Measurements from ENCODE around the gene KLHL2. TPM values are rescaled to one million over a fixed set of nuclear protein-coding genes. Genes with fewer than 3 reads are reported as not detected.
A peak's percentile ranks its signal among the peaks of the same experiment; 100 is the strongest.
"Not testable (repeated sequence)": the region's sequence is repeated elsewhere in the genome, so short reads cannot be mapped to it uniquely, and the experiment has no call there.

Gene KLHL2
- total RNA-seq, 1 donor from 2014 or later = 28.2 TPM

DNA sequence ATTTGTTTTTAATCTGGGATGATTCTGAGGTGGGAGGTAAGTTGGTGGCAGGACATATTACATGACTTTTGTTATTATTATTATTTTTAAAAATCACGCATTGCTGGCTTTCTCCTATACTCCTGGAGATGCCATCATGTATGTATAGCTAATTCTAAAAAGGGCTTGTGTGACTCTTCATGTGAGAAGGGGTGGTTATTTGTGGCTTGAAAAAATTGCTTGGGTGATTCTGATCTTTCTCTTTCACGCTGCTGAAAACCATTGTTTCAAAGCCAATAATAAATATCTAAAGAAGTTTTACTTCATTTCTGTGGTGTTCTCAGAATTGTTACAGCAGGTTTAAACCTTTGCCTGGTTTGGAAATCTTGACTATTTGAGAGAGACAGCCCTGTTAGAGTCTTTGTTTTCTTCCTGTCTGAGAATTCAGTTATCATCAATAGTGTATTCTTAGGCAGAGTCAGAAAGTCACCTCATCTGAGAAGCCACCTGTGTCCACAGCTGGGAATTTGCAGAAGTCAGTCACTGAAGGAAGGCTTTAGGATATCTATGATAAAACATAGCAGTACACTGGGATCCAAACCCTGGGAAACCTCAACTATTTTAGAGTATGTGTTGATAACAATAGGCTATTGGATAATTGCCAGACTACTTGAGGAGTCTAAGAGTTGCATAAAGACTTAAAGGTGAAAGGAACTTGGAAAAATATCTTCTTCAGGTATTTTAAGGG, 8.6 kb downstream of the KLHL2 start:
- Histone ChIP-seq H3K4me1 (ENCODE audit: insufficient read depth, low read length) (peaks cover 13% of the 10 kb centered on the region), H3K27ac (ENCODE audit: low read depth, low read length) (peak overlapping the region; percentile 33), H3K79me2 (ENCODE audit: insufficient read depth, low read length) (peaks cover 18% of the 10 kb centered on the region), H3K4me2 (ENCODE audit: low read length) (peak overlapping the region; percentile 19)
- not testable (repeated sequence) for FAIRE-seq; H3K36me3 ChIP-seq (ENCODE audit: insufficient read depth, low read length); H4K20me1 ChIP-seq (ENCODE audit: insufficient read depth, low read length); H3K4me3 ChIP-seq (ENCODE audit: insufficient read depth, low read depth, low read length); H2AFZ ChIP-seq (ENCODE audit: low read depth, low read length); H3K9me3 Mint-ChIP-seq (ENCODE audit: unreplicated experiment); H3K27me3 ChIP-seq (ENCODE audit: insufficient read depth, low read length); H3K27me3 Mint-ChIP-seq (ENCODE audit: low read depth, unreplicated experiment); H3K36me3 Mint-ChIP-seq (ENCODE audit: low read depth, unreplicated experiment); H3K9me3 ChIP-seq (ENCODE audit: insufficient read depth, low read depth, low read length); H3K9ac ChIP-seq (ENCODE audit: low read length)
- peak overlapping the region; percentile 11 for H3K4me3 Mint-ChIP-seq (ENCODE audit: unreplicated experiment)
- peaks cover 52% of the 10 kb centered on the region for H3K4me1 Mint-ChIP-seq (ENCODE audit: low read depth, unreplicated experiment)
- peak; percentile 53 for DNase-seq (ENCODE audit: low read depth)
- peak overlapping the region; percentile 85 for H3K27ac Mint-ChIP-seq (ENCODE audit: unreplicated experiment)

DNA sequence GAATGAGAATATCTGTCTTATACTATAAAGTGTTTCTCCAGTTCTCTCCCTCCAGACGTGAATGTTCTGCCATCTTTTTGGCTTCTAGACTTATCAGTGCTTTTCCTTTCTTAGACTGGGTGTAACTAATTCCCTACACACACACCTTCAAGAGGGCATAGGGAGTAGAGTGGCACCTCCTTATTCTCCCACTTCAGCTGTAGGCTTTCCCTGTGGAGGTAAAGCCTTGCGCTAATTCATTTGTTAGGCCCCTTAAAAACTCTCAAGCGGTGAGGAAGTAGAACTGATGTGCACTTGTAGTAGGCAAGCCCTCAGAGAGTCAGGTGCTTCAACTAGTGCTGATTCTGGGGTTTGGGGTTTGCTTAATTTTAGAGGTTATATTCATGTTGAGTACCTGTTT, 10.0 kb downstream of the KLHL2 start:
- no peak for FAIRE-seq
- Histone ChIP-seq H4K20me1 (ENCODE audit: insufficient read depth, low read length) (peaks cover 7% of the 10 kb centered on the region), H3K9ac (ENCODE audit: low read length) (no peak overlapping the region), H3K27ac (ENCODE audit: low read depth, low read length) (no peak overlapping the region), H3K4me1 (ENCODE audit: insufficient read depth, low read length) (peaks cover 13% of the 10 kb centered on the region), H3K79me2 (ENCODE audit: insufficient read depth, low read length) (peaks cover 12% of the 10 kb centered on the region), H3K4me3 (ENCODE audit: insufficient read depth, low read depth, low read length) (no peak overlapping the region), H3K9me3 (ENCODE audit: insufficient read depth, low read depth, low read length) (no peaks in the 10 kb centered on the region), H3K4me2 (ENCODE audit: low read length) (no peak overlapping the region), H3K36me3 (ENCODE audit: insufficient read depth, low read length) (no peaks in the 10 kb centered on the region), H3K27me3 (ENCODE audit: insufficient read depth, low read length) (no peaks in the 10 kb centered on the region), H2AFZ (ENCODE audit: low read depth, low read length) (no peak overlapping the region)
- DNase-seq (ENCODE audit: low read depth) = no peak
- H3K36me3 Mint-ChIP-seq (ENCODE audit: low read depth, unreplicated experiment) = no peaks in the 10 kb centered on the region
- H3K4me3 Mint-ChIP-seq (ENCODE audit: unreplicated experiment) = no peak overlapping the region
- no peaks in the 10 kb centered on the region for H3K27me3 Mint-ChIP-seq (ENCODE audit: low read depth, unreplicated experiment)
- TF ChIP-seq EZH2 (IDR thresholded peaks at IDR 0.05; ENCODE audit: insufficient read depth, low read length) = no peak
- TF ChIP-seq, protein P1, sequence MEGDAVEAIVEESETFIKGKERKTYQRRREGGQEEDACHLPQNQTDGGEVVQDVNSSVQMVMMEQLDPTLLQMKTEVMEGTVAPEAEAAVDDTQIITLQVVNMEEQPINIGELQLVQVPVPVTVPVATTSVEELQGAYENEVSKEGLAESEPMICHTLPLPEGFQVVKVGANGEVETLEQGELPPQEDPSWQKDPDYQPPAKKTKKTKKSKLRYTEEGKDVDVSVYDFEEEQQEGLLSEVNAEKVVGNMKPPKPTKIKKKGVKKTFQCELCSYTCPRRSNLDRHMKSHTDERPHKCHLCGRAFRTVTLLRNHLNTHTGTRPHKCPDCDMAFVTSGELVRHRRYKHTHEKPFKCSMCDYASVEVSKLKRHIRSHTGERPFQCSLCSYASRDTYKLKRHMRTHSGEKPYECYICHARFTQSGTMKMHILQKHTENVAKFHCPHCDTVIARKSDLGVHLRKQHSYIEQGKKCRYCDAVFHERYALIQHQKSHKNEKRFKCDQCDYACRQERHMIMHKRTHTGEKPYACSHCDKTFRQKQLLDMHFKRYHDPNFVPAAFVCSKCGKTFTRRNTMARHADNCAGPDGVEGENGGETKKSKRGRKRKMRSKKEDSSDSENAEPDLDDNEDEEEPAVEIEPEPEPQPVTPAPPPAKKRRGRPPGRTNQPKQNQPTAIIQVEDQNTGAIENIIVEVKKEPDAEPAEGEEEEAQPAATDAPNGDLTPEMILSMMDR (IDR thresholded peaks at IDR 0.05; ENCODE audit: insufficient read depth, low read depth, low read length) = no peak
- H3K9me3 Mint-ChIP-seq (ENCODE audit: unreplicated experiment) = no peaks in the 10 kb centered on the region
- peaks cover 54% of the 10 kb centered on the region for H3K4me1 Mint-ChIP-seq (ENCODE audit: low read depth, unreplicated experiment)
- no peak overlapping the region for H3K27ac Mint-ChIP-seq (ENCODE audit: unreplicated experiment)

DNA sequence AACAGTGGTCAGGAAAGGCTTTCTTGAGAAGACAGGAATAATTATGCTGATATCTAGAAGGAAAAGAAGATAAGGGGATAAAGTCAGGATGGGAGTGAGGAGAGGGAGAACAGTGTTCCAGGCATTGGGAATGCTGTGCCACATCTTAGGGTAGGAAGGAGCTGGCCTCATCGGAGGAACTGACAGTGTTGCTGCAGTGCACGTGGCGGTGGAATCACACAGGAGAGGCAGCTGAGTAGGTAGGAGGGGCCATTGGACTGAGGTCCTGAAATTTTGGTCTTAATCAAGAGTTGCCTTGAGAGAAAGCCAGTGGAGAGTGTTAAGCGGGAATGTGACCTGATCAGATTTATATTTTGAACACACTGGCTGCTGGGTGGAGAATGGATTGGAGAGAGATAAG, 13.9 kb downstream of the KLHL2 start:
- not testable (repeated sequence) for H3K27me3 ChIP-seq (ENCODE audit: insufficient read depth, low read length); H3K9me3 ChIP-seq (ENCODE audit: insufficient read depth, low read depth, low read length); H3K27ac ChIP-seq (ENCODE audit: low read depth, low read length); H3K27me3 Mint-ChIP-seq (ENCODE audit: low read depth, unreplicated experiment); H3K79me2 ChIP-seq (ENCODE audit: insufficient read depth, low read length); H3K36me3 Mint-ChIP-seq (ENCODE audit: low read depth, unreplicated experiment); H3K4me2 ChIP-seq (ENCODE audit: low read length); H3K36me3 ChIP-seq (ENCODE audit: insufficient read depth, low read length); FAIRE-seq; H3K9ac ChIP-seq (ENCODE audit: low read length); H3K9me3 Mint-ChIP-seq (ENCODE audit: unreplicated experiment); H4K20me1 ChIP-seq (ENCODE audit: insufficient read depth, low read length); H2AFZ ChIP-seq (ENCODE audit: low read depth, low read length); H3K4me1 ChIP-seq (ENCODE audit: insufficient read depth, low read length); DNase-seq (ENCODE audit: low read depth); H3K4me3 Mint-ChIP-seq (ENCODE audit: unreplicated experiment); H3K4me3 ChIP-seq (ENCODE audit: insufficient read depth, low read depth, low read length)
- peak overlapping the region; percentile 53 for H3K27ac Mint-ChIP-seq (ENCODE audit: unreplicated experiment)
- H3K4me1 Mint-ChIP-seq (ENCODE audit: low read depth, unreplicated experiment) = peaks cover 28% of the 10 kb centered on the region

DNA sequence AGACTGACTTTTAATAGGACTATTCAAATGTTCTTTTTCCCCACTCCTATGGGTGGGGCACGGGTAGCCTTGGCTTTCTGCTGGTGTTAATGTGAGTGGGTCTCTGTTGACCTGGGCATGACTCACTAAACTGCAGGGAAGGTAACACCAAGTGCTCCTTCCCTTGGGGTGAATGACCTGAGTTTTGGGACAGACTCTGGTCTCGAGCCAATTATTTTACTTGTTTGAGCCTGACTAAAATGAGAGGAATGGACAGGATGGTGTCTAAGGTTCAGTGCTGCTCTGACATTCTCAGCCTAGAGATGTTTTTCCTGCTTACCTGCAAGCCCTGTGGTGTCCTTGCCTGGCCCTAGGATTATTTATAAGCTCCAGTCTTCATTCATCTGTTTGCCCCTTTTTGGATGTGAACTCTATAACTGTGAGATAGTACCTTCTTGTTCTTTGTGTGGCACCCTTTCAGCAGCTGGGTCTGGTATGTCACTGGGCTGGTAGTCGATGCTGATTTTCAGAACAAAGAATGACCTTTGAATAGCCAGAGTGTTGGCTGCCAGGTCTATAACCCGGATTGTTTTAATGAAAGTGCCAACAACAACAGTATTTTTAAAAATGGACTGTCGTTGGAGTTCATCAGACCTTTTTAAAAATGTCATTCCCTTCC, 14.8 kb downstream of the KLHL2 start:
- H2AFZ ChIP-seq (ENCODE audit: low read depth, low read length); H3K27me3 Mint-ChIP-seq (ENCODE audit: low read depth, unreplicated experiment); DNase-seq (ENCODE audit: low read depth); H3K36me3 Mint-ChIP-seq (ENCODE audit: low read depth, unreplicated experiment); H3K4me1 ChIP-seq (ENCODE audit: insufficient read depth, low read length); H3K79me2 ChIP-seq (ENCODE audit: insufficient read depth, low read length); H3K4me3 ChIP-seq (ENCODE audit: insufficient read depth, low read depth, low read length); H3K9me3 Mint-ChIP-seq (ENCODE audit: unreplicated experiment); H3K9me3 ChIP-seq (ENCODE audit: insufficient read depth, low read depth, low read length); H3K27me3 ChIP-seq (ENCODE audit: insufficient read depth, low read length); H3K4me3 Mint-ChIP-seq (ENCODE audit: unreplicated experiment); H4K20me1 ChIP-seq (ENCODE audit: insufficient read depth, low read length); H3K9ac ChIP-seq (ENCODE audit: low read length); H3K36me3 ChIP-seq (ENCODE audit: insufficient read depth, low read length); H3K4me2 ChIP-seq (ENCODE audit: low read length); H3K27ac ChIP-seq (ENCODE audit: low read depth, low read length): not testable (repeated sequence)
- peak; percentile 89 for FAIRE-seq
- peaks cover 20% of the 10 kb centered on the region for H3K4me1 Mint-ChIP-seq (ENCODE audit: low read depth, unreplicated experiment)
- peak overlapping the region; percentile 73 for H3K27ac Mint-ChIP-seq (ENCODE audit: unreplicated experiment)

Measured in astrocyte (in vitro differentiated cells and primary cell).